GM19351 (cell line): Measurements from ENCODE around the gene RS1.

Experiments
- ATAC-seq: cut with Tn5 transposase; IDR thresholded peaks from one replicate; pipeline ENCODE4 v1.9.1; 2021; ENCODE audit warnings: mild to moderate bottlenecking, moderate library complexity; ENCODE audit not compliant: unreplicated experiment

Gene RS1

GRCh38 chrX:18674417-18674787, 2.5 kb upstream of the RS1 start:
- ATAC-seq = peak; percentile 42

GRCh38 chrX:18668071-18668835, 3.7 kb downstream of the RS1 start:
- no peak for ATAC-seq

- ATAC-seq = no peak
These were observed 5.3 kb downstream of the RS1 start for GRCh38 chrX:18666614-18667013.

- no peak for ATAC-seq
These were observed 7.0 kb downstream of the RS1 start for GRCh38 chrX:18664947-18665346.

- no peak for ATAC-seq
These were observed 10.6 kb downstream of the RS1 start for GRCh38 chrX:18661273-18661672.

- ATAC-seq = no peak
These were observed 16.8 kb downstream of the RS1 start for GRCh38 chrX:18654875-18655836.

GRCh38 chrX:18652636-18653035, 19.3 kb downstream of the RS1 start:
- no peak for ATAC-seq

- no peak for ATAC-seq
These were observed 21.2 kb downstream of the RS1 start for GRCh38 chrX:18650662-18651061.

- no peak for ATAC-seq
These were observed 22.4 kb downstream of the RS1 start for GRCh38 chrX:18649498-18649951.

- ATAC-seq = no peak
These were observed 24.3 kb downstream of the RS1 start for GRCh38 chrX:18647621-18648020.

GRCh38 chrX:18643853-18644252, 28.1 kb downstream of the RS1 start:
- ATAC-seq = no peak

GRCh38 chrX:18643243-18643642, 28.7 kb downstream of the RS1 start:
- no peak for ATAC-seq

GRCh38 chrX:18640686-18641085, 31.2 kb downstream of the RS1 start:
- ATAC-seq = no peak

GRCh38 chrX:18639280-18639679, 32.6 kb downstream of the RS1 start:
- ATAC-seq = no peak

- ATAC-seq = no peak
These were observed 33.5 kb downstream of the RS1 start for GRCh38 chrX:18638398-18638797.

- ATAC-seq = no peak
These were observed 41.0 kb downstream of the RS1 start for GRCh38 chrX:18630934-18631333.

- ATAC-seq = no peak
These were observed 47.3 kb downstream of the RS1 start for GRCh38 chrX:18624599-18624998.

- ATAC-seq = no peak
These were observed 51.6 kb downstream of the RS1 start for GRCh38 chrX:18620349-18620748.

GRCh38 chrX:18619288-18619687, 52.6 kb downstream of the RS1 start:
- ATAC-seq = no peak

- ATAC-seq = no peak
These were observed 54.5 kb downstream of the RS1 start for GRCh38 chrX:18617407-18617750.

GRCh38 chrX:18616688-18617406, 55.1 kb downstream of the RS1 start:
- ATAC-seq = no peak
